Epithelial cell of esophagus (primary cell): ENCODE measurements around the gene BCLAF3.
A peak's percentile ranks its signal among the peaks of the same experiment; 100 is the strongest.

ENCODE experiments used
- DNase-seq: peaks from one replicate; pipeline ENCODE4 v3.0.0; 2010; ENCODE audit warnings: low read depth
- H3K4me3 ChIP-seq: 2 replicates; pipeline ENCODE4 v1.5.1; 2011; ENCODE audit warnings: mild to moderate bottlenecking, low read length, control low read depth
- CTCF ChIP-seq: IDR thresholded peaks from 2 replicates; pipeline ENCODE4 v1.5.1; 2011; ENCODE audit warnings: low read depth, mild to moderate bottlenecking, low read length, control low read depth, inconsistent platforms; ENCODE audit not compliant: insufficient read depth; ENCODE audit errors: missing control alignments

The BCLAF3 gene

GRCh38 chrX:20019672-20020365 lies 29.0 kb upstream of the BCLAF3 start:
- TF ChIP-seq CTCF: no peak
- no peak for DNase-seq
- no peak overlapping the region for H3K4me3 ChIP-seq

- no peak for TF ChIP-seq CTCF
- no peak overlapping the region for H3K4me3 ChIP-seq
- no peak for DNase-seq
Observed at GRCh38 chrX:20016616-20016945, 25.7 kb upstream of the BCLAF3 start.

- H3K4me3 ChIP-seq: no peak overlapping the region
- no peak for DNase-seq
- no peak for TF ChIP-seq CTCF
Observed at GRCh38 chrX:20015945-20016615, 25.2 kb upstream of the BCLAF3 start.

- TF ChIP-seq CTCF: no peak
- H3K4me3 ChIP-seq: no peak overlapping the region
- DNase-seq: no peak
Observed at GRCh38 chrX:20015422-20015821, 24.6 kb upstream of the BCLAF3 start.

- H3K4me3 ChIP-seq: no peak overlapping the region
- TF ChIP-seq CTCF: no peak
- peak; percentile 2 for DNase-seq
Observed at GRCh38 chrX:20011608-20012007, 20.7 kb upstream of the BCLAF3 start.

GRCh38 chrX:20007962-20008622 lies 17.2 kb upstream of the BCLAF3 start:
- no peak for DNase-seq
- TF ChIP-seq CTCF: no peak
- no peak overlapping the region for H3K4me3 ChIP-seq
